ENCODE data around the gene CWC27.

Gene CWC27

GRCh38 chr5:65030056-65030455, 261.3 kb downstream of the CWC27 start:
- no peak for DNase-seq (ENCODE audit: extremely low read depth in 1 of 2, low read depth in 1 of 2)

GRCh38 chr5:65032250-65032649, 263.5 kb downstream of the CWC27 start:
- DNase-seq (ENCODE audit: extremely low read depth in 1 of 2, low read depth in 1 of 2), result no peak

- no peak for DNase-seq (ENCODE audit: extremely low read depth in 1 of 2, low read depth in 1 of 2)
Observed at GRCh38 chr5:65034029-65034812, 265.5 kb downstream of the CWC27 start.

- no peak for DNase-seq (ENCODE audit: extremely low read depth in 1 of 2, low read depth in 1 of 2)
Observed at GRCh38 chr5:65034813-65035209, 266.1 kb downstream of the CWC27 start.

GRCh38 chr5:65035211-65036206, 266.8 kb downstream of the CWC27 start:
- peak; percentile 61 to 77 for DNase-seq (ENCODE audit: extremely low read depth in 1 of 2, low read depth in 1 of 2)

- no peak for DNase-seq (ENCODE audit: extremely low read depth in 1 of 2, low read depth in 1 of 2)
Observed at GRCh38 chr5:65037831-65038815, 269.4 kb downstream of the CWC27 start.

GRCh38 chr5:65041296-65042158, 272.8 kb downstream of the CWC27 start:
- no peak for DNase-seq (ENCODE audit: extremely low read depth in 1 of 2, low read depth in 1 of 2)

- DNase-seq (ENCODE audit: extremely low read depth in 1 of 2, low read depth in 1 of 2), result no peak
Observed at GRCh38 chr5:65043843-65044359, 275.2 kb downstream of the CWC27 start.

- DNase-seq (ENCODE audit: extremely low read depth in 1 of 2, low read depth in 1 of 2), result no peak
Observed at GRCh38 chr5:65047225-65047624, 278.5 kb downstream of the CWC27 start.

- DNase-seq (ENCODE audit: extremely low read depth in 1 of 2, low read depth in 1 of 2), result no peak
Observed at GRCh38 chr5:65047948-65048690, 279.4 kb downstream of the CWC27 start.

- no peak for DNase-seq (ENCODE audit: extremely low read depth in 1 of 2, low read depth in 1 of 2)
Observed at GRCh38 chr5:65050140-65050539, 281.4 kb downstream of the CWC27 start.

- no peak for DNase-seq (ENCODE audit: extremely low read depth in 1 of 2, low read depth in 1 of 2)
Observed at GRCh38 chr5:65050826-65051498, 282.2 kb downstream of the CWC27 start.

GRCh38 chr5:65055938-65056337, 287.2 kb downstream of the CWC27 start:
- no peak for DNase-seq (ENCODE audit: extremely low read depth in 1 of 2, low read depth in 1 of 2)

- no peak for DNase-seq (ENCODE audit: extremely low read depth in 1 of 2, low read depth in 1 of 2)
Observed at GRCh38 chr5:65059681-65060598, 291.2 kb downstream of the CWC27 start.

GRCh38 chr5:65061250-65061973, 292.7 kb downstream of the CWC27 start:
- no peak for DNase-seq (ENCODE audit: extremely low read depth in 1 of 2, low read depth in 1 of 2)

GRCh38 chr5:65061974-65062353, 293.2 kb downstream of the CWC27 start:
- DNase-seq (ENCODE audit: extremely low read depth in 1 of 2, low read depth in 1 of 2), result no peak

Measured in activated CD8-positive, alpha-beta memory T cell treated with anti-CD3 and anti-CD28 coated beads for 1 hour (primary cell).